Measurements from ENCODE around the gene LDLRAD3.

LDLRAD3 gene

DNA sequence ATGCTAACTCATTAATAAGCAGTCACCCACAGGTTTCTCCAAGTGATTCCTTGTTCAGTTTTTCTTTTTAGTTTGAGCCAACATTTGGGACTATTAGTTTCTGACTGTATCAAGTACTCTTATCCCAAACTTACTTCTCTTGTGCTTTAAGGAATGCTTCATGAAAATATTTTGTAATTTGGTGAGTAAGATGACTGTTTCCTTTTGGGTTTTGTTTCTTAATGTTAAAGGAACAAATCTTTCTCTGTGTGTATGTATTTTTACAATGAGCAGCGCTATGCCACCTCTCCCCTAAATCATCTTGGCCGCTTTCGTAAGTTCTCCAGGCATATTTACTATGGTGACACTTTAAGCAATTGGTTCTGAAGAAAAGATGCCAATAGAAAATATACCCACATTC, 72.4 kb downstream of the LDLRAD3 start:
- no peaks in the 10 kb centered on the region for H3F3A ChIP-seq (ENCODE audit: low read depth)
- H3K4me1 ChIP-seq (ENCODE audit: insufficient read depth, low read length, poor library complexity, severe bottlenecking): no peaks in the 10 kb centered on the region
- H3K79me2 ChIP-seq (ENCODE audit: insufficient read depth, low read length): no peaks in the 10 kb centered on the region
- TF ChIP-seq, protein P1, sequence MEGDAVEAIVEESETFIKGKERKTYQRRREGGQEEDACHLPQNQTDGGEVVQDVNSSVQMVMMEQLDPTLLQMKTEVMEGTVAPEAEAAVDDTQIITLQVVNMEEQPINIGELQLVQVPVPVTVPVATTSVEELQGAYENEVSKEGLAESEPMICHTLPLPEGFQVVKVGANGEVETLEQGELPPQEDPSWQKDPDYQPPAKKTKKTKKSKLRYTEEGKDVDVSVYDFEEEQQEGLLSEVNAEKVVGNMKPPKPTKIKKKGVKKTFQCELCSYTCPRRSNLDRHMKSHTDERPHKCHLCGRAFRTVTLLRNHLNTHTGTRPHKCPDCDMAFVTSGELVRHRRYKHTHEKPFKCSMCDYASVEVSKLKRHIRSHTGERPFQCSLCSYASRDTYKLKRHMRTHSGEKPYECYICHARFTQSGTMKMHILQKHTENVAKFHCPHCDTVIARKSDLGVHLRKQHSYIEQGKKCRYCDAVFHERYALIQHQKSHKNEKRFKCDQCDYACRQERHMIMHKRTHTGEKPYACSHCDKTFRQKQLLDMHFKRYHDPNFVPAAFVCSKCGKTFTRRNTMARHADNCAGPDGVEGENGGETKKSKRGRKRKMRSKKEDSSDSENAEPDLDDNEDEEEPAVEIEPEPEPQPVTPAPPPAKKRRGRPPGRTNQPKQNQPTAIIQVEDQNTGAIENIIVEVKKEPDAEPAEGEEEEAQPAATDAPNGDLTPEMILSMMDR (conservative IDR thresholded peaks at IDR 0.05; ENCODE audit: low read length): no peak
- no peak for TF ChIP-seq EZH2phosphoT487 (IDR thresholded peaks at IDR 0.05; ENCODE audit: borderline replicate concordance)
- no peaks in the 10 kb centered on the region for H3K9me2 ChIP-seq (replicated peaks; ENCODE audit: low read depth, low read length)
- H2AFZ ChIP-seq (ENCODE audit: low read length): no peak overlapping the region
- H3K9me3 ChIP-seq (ENCODE audit: insufficient read depth, low read depth, low read length): no peaks in the 10 kb centered on the region
- no peaks in the 10 kb centered on the region for H3K36me3 ChIP-seq (ENCODE audit: insufficient read depth, low read length)
- H3K9ac ChIP-seq (ENCODE audit: low read depth, low read length, poor library complexity, severe bottlenecking): no peak overlapping the region
- no peaks in the 10 kb centered on the region for H4K20me1 ChIP-seq (ENCODE audit: insufficient read depth, low read length, poor library complexity, severe bottlenecking)
- H3K27me3 ChIP-seq (ENCODE audit: insufficient read depth, low read length, poor library complexity, severe bottlenecking): no peaks in the 10 kb centered on the region
- H3K4me3 ChIP-seq (ENCODE audit: low read length, poor library complexity, severe bottlenecking): no peak overlapping the region
- H3K4me2 ChIP-seq (ENCODE audit: low read depth, low read length, poor library complexity, severe bottlenecking): no peak overlapping the region

DNA sequence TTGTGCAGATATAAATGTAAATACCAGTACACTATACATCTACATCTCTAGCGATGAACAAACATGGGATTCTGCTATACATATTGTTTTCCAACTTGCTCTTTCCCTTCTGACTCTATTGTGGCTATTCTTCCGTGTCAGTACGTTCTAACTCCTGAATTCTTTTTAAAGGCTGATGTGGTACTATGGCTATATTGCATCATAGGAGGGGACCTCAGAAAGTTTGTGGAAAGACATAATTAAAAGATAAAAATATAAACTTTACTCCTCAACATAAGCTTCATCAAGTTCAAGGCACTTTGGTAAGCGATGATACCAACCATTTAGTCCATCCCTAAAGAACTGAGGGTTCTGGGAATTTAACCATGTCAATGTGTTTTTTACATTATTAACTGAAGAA, 72.8 kb downstream of the LDLRAD3 start:
- Histone ChIP-seq H3K4me1 (ENCODE audit: insufficient read depth, low read length, poor library complexity, severe bottlenecking) (no peaks in the 10 kb centered on the region), H3K9me2 (replicated peaks; ENCODE audit: low read depth, low read length) (no peaks in the 10 kb centered on the region), H3K4me3 (ENCODE audit: low read length, poor library complexity, severe bottlenecking) (no peak overlapping the region), H3K4me2 (ENCODE audit: low read depth, low read length, poor library complexity, severe bottlenecking) (no peak overlapping the region), H3K79me2 (ENCODE audit: insufficient read depth, low read length) (no peaks in the 10 kb centered on the region), H3K9ac (ENCODE audit: low read depth, low read length, poor library complexity, severe bottlenecking) (no peak overlapping the region), H4K20me1 (ENCODE audit: insufficient read depth, low read length, poor library complexity, severe bottlenecking) (no peaks in the 10 kb centered on the region), H3K36me3 (ENCODE audit: insufficient read depth, low read length) (no peaks in the 10 kb centered on the region), H2AFZ (ENCODE audit: low read length) (no peak overlapping the region), H3F3A (ENCODE audit: low read depth) (no peaks in the 10 kb centered on the region), H3K9me3 (ENCODE audit: insufficient read depth, low read depth, low read length) (no peaks in the 10 kb centered on the region), H3K27me3 (ENCODE audit: insufficient read depth, low read length, poor library complexity, severe bottlenecking) (no peaks in the 10 kb centered on the region)
- TF ChIP-seq EZH2phosphoT487 (IDR thresholded peaks at IDR 0.05; ENCODE audit: borderline replicate concordance): no peak
- TF ChIP-seq, protein P1 (conservative IDR thresholded peaks at IDR 0.05; ENCODE audit: low read length): no peak

- Histone ChIP-seq H4K20me1 (ENCODE audit: insufficient read depth, low read length, poor library complexity, severe bottlenecking) (no peaks in the 10 kb centered on the region), H3K36me3 (ENCODE audit: insufficient read depth, low read length) (no peaks in the 10 kb centered on the region), H2AFZ (ENCODE audit: low read length) (no peak overlapping the region), H3F3A (ENCODE audit: low read depth) (no peaks in the 10 kb centered on the region), H3K4me1 (ENCODE audit: insufficient read depth, low read length, poor library complexity, severe bottlenecking) (no peaks in the 10 kb centered on the region), H3K9me3 (ENCODE audit: insufficient read depth, low read depth, low read length) (no peaks in the 10 kb centered on the region), H3K27me3 (ENCODE audit: insufficient read depth, low read length, poor library complexity, severe bottlenecking) (no peaks in the 10 kb centered on the region), H3K4me3 (ENCODE audit: low read length, poor library complexity, severe bottlenecking) (no peak overlapping the region), H3K9ac (ENCODE audit: low read depth, low read length, poor library complexity, severe bottlenecking) (no peak overlapping the region), H3K4me2 (ENCODE audit: low read depth, low read length, poor library complexity, severe bottlenecking) (no peak overlapping the region), H3K79me2 (ENCODE audit: insufficient read depth, low read length) (no peaks in the 10 kb centered on the region), H3K9me2 (replicated peaks; ENCODE audit: low read depth, low read length) (no peaks in the 10 kb centered on the region)
- TF ChIP-seq, protein P1 (conservative IDR thresholded peaks at IDR 0.05; ENCODE audit: low read length): no peak
- no peak for TF ChIP-seq EZH2phosphoT487 (IDR thresholded peaks at IDR 0.05; ENCODE audit: borderline replicate concordance)
Measured at GRCh38 chr11:36019005-36019596, 75.2 kb downstream of the LDLRAD3 start.

Data from Loucy (cell line).